HepG2 (cell line): Measurements from ENCODE around the gene GJD3. TPM values are rescaled to one million over a fixed set of nuclear protein-coding genes. Genes with fewer than 3 reads are reported as not detected.

Experiments
- BATF2 ChIP-seq: sonication (generic); formaldehyde crosslinking; IDR thresholded peaks from 2 replicates; pipeline ENCODE4 v1.8.0; 2022; ENCODE audit warnings: mild to moderate bottlenecking, missing genetic modification reagents, moderate library complexity
- ELF4 ChIP-seq: sonication (generic); formaldehyde crosslinking; IDR thresholded peaks from 2 replicates; pipeline ENCODE4 v1.5.0; 2020; ENCODE audit warnings: missing genetic modification reagents, mild to moderate bottlenecking, moderate library complexity, borderline replicate concordance
- MIER3 ChIP-seq: IDR thresholded peaks from 2 replicates; pipeline ENCODE4 v1.6.1; 2016; ENCODE audit warnings: missing compliant biosample characterization, borderline replicate concordance
- NAIF1 ChIP-seq: sonication (generic); formaldehyde crosslinking; IDR thresholded peaks from 2 replicates; pipeline ENCODE4 v1.5.0; 2020; ENCODE audit warnings: mild to moderate bottlenecking, missing genetic modification reagents, borderline replicate concordance
- NFKB2 ChIP-seq: sonication (generic); formaldehyde crosslinking; IDR thresholded peaks from 2 replicates; pipeline ENCODE4 v1.4.0; 2020; ENCODE audit warnings: missing genetic modification reagents, borderline replicate concordance
- PHF21A ChIP-seq: sonication (generic); formaldehyde crosslinking; IDR thresholded peaks from 2 replicates; pipeline ENCODE4 v1.5.0; 2020; ENCODE audit warnings: mild to moderate bottlenecking, missing genetic modification reagents
- POGK ChIP-seq: sonication (generic); formaldehyde crosslinking; conservative IDR thresholded peaks from 2 replicates; pipeline ENCODE4 v1.8.0; 2022; ENCODE audit warnings: mild to moderate bottlenecking, moderate library complexity, missing genetic modification reagents
- RCOR2 ChIP-seq: IDR thresholded peaks from 2 replicates; pipeline ENCODE4 v1.6.1; 2016; ENCODE audit warnings: missing biosample characterization, missing genetic modification reagents
- SKI ChIP-seq: fragments of 450-650 bp; IDR thresholded peaks from one replicate; pipeline ENCODE4 v1.6.1; 2018; ENCODE audit warnings: mild to moderate bottlenecking; ENCODE audit not compliant: partially characterized antibody
- SOX13 ChIP-seq, 3 experiments: fragments of 450-650 bp in 1 of 3; sonication (generic) in 1 of 3; formaldehyde crosslinking in 1 of 3; IDR thresholded peaks in 2 of 3; conservative IDR thresholded peaks in 1 of 3; 2 replicates each; pipeline versions ENCODE4 v1.5.0 to v1.6.1; 2016 to 2020; ENCODE audit warnings: antibody characterized with exemption in 1 of 3, mild to moderate bottlenecking in 1 of 3, missing compliant biosample characterization in 1 of 3, missing genetic modification reagents in 1 of 3, moderate library complexity in 1 of 3
- SRSF9 ChIP-seq: fragments of 200-400 bp; formaldehyde crosslinking; IDR thresholded peaks from 2 replicates; pipeline ENCODE4 v1.6.1; 2018; ENCODE audit warnings: borderline replicate concordance, mild to moderate bottlenecking, low read depth, low read length; ENCODE audit not compliant: insufficient read depth, poor library complexity, severe bottlenecking
- ZBTB42 ChIP-seq: sonication (generic); formaldehyde crosslinking; IDR thresholded peaks from 2 replicates; pipeline ENCODE4 v1.5.0; 2020; ENCODE audit warnings: mild to moderate bottlenecking, missing genetic modification reagents
- ZKSCAN5 ChIP-seq: sonication (generic); formaldehyde crosslinking; IDR thresholded peaks from 2 replicates; pipeline ENCODE4 v1.5.1; 2020; ENCODE audit warnings: mild to moderate bottlenecking, missing genetic modification reagents
- ZNF331 ChIP-seq: sonication (generic); formaldehyde crosslinking; IDR thresholded peaks from 2 replicates; pipeline ENCODE4 v1.4.0; 2020; ENCODE audit warnings: missing genetic modification reagents
- ZNF446 ChIP-seq: sonication (generic); formaldehyde crosslinking; IDR thresholded peaks from 2 replicates; pipeline ENCODE4 v1.5.0; 2020; ENCODE audit warnings: mild to moderate bottlenecking, missing genetic modification reagents
- ZNF670 ChIP-seq: sonication (generic); formaldehyde crosslinking; IDR thresholded peaks from 2 replicates; pipeline ENCODE4 v1.8.0; 2022; ENCODE audit warnings: mild to moderate bottlenecking, missing genetic modification reagents, borderline replicate concordance
- ZNF792 ChIP-seq: IDR thresholded peaks from 2 replicates; pipeline ENCODE4 v1.6.1; 2016
- polyA plus RNA-seq, 8 experiments: library from polyadenylated mRNA; depleted of rRNA in 3 of 8; stranded (reverse) in 7 of 8; unstranded in 1 of 8; fragments of >200 nt; fragmentation: Illumina TruSeq in 4 of 8; extraction: Trizol in 4 of 8; gene quantifications; 2 replicates each; pipeline versions ENCODE4 v1.2.1 to v1.2.3, GENCODE V29; 2011 to 2016; ENCODE audit warnings: low read depth in 4 of 8, missing spikeins in 1 of 8, mixed read lengths in 1 of 8; ENCODE audit not compliant: insufficient read depth in 1 of 8
- total RNA-seq, 5 experiments: library from RNA; depleted of rRNA; stranded (reverse); fragments of >200 nt; fragmentation: Illumina TruSeq; extraction: Trizol; gene quantifications; 2 replicates each; pipeline ENCODE4 v1.2.3, GENCODE V29; 2016; ENCODE audit warnings: low read depth in 1 of 5
- TF ChIP-seq, protein P1 (sequence below): sonication (generic); formaldehyde crosslinking; IDR thresholded peaks from 2 replicates; pipeline ENCODE4 v1.4.0; 2020; ENCODE audit warnings: mild to moderate bottlenecking, missing genetic modification reagents, borderline replicate concordance
- TF ChIP-seq, protein P2 (sequence below): sonication (generic); formaldehyde crosslinking; IDR thresholded peaks from 2 replicates; pipeline ENCODE4 v1.4.0; 2020; ENCODE audit warnings: missing genetic modification reagents, mild to moderate bottlenecking, borderline replicate concordance

GJD3 gene
- total and polyA plus RNA-seq, 2 of the 13 experiments (the other 11 are each of a cell fraction or from before 2014, with no cell fraction given) = not detected

- TF ChIP-seq SRSF9 (no peak), RCOR2 (CRISPR knock-in tag) (no peak), NFKB2 (CRISPR knock-in tag) (no peak; the same call in 1 of the 2 replicates), PHF21A (CRISPR knock-in tag) (no peak), MIER3 (CRISPR knock-in tag) (peak; percentile 28; the same call in 1 of the 2 replicates), ZNF446 (CRISPR knock-in tag) (no peak; the same call in 1 of the 2 replicates), ELF4 (CRISPR knock-in tag) (no peak), ZBTB42 (CRISPR knock-in tag) (no peak), NAIF1 (CRISPR knock-in tag) (no peak), ZNF670 (CRISPR knock-in tag) (no peak), POGK (0 out of 2 replicates have a peak, but pooled peaks have one; percentile 2), SKI (no peak), ZKSCAN5 (CRISPR knock-in tag) (no peak), ZNF792 (CRISPR knock-in tag) (no peak), ZNF331 (0 out of 2 replicates have a peak, but pooled peaks have one; percentile 38), BATF2 (0 out of 2 replicates have a peak, but pooled peaks have one; percentile 36), SOX13 (IDR thresholded peaks at IDR 0.05) (no peak), SOX13 (CRISPR knock-in tag; conservative IDR thresholded peaks at IDR 0.05 in 1 of 2, IDR thresholded peaks at IDR 0.05 in 1 of 2) (peak in 1 of 2 experiments; percentile 14; a peak in 1 of 4 replicates)
- TF ChIP-seq, protein P1, sequence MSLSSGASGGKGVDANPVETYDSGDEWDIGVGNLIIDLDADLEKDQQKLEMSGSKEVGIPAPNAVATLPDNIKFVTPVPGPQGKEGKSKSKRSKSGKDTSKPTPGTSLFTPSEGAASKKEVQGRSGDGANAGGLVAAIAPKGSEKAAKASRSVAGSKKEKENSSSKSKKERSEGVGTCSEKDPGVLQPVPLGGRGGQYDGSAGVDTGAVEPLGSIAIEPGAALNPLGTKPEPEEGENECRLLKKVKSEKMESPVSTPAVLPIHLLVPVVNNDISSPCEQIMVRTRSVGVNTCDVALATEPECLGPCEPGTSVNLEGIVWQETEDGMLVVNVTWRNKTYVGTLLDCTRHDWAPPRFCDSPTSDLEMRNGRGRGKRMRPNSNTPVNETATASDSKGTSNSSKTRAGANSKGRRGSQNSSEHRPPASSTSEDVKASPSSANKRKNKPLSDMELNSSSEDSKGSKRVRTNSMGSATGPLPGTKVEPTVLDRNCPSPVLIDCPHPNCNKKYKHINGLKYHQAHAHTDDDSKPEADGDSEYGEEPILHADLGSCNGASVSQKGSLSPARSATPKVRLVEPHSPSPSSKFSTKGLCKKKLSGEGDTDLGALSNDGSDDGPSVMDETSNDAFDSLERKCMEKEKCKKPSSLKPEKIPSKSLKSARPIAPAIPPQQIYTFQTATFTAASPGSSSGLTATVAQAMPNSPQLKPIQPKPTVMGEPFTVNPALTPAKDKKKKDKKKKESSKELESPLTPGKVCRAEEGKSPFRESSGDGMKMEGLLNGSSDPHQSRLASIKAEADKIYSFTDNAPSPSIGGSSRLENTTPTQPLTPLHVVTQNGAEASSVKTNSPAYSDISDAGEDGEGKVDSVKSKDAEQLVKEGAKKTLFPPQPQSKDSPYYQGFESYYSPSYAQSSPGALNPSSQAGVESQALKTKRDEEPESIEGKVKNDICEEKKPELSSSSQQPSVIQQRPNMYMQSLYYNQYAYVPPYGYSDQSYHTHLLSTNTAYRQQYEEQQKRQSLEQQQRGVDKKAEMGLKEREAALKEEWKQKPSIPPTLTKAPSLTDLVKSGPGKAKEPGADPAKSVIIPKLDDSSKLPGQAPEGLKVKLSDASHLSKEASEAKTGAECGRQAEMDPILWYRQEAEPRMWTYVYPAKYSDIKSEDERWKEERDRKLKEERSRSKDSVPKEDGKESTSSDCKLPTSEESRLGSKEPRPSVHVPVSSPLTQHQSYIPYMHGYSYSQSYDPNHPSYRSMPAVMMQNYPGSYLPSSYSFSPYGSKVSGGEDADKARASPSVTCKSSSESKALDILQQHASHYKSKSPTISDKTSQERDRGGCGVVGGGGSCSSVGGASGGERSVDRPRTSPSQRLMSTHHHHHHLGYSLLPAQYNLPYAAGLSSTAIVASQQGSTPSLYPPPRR = no peak; the same call in 1 of the 2 replicates
- TF ChIP-seq, protein P2, sequence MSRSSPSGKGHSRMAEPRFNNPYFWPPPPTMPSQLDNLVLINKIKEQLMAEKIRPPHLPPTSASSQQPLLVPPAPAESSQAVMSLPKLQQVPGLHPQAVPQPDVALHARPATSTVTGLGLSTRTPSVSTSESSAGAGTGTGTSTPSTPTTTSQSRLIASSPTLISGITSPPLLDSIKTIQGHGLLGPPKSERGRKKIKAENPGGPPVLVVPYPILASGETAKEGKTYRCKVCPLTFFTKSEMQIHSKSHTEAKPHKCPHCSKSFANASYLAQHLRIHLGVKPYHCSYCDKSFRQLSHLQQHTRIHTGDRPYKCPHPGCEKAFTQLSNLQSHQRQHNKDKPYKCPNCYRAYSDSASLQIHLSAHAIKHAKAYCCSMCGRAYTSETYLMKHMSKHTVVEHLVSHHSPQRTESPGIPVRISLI = 0 out of 2 replicates have a peak, but pooled peaks have one; percentile 4
These were observed 22.6 kb downstream of the GJD3 start (continued) for GRCh38 chr17:40341808-40342503.
